ENCODE data around the gene HHAT. TPM values are rescaled to one million over a fixed set of nuclear protein-coding genes. Genes with fewer than 3 reads are reported as not detected.
"Not testable (repeated sequence)": the region's sequence is repeated elsewhere in the genome, so short reads cannot be mapped to it uniquely, and the experiment has no call there.

The HHAT gene
- total RNA-seq, 3 donors from 2014 or later = 3.8 to 31.6 (median 15.1) TPM

DNA sequence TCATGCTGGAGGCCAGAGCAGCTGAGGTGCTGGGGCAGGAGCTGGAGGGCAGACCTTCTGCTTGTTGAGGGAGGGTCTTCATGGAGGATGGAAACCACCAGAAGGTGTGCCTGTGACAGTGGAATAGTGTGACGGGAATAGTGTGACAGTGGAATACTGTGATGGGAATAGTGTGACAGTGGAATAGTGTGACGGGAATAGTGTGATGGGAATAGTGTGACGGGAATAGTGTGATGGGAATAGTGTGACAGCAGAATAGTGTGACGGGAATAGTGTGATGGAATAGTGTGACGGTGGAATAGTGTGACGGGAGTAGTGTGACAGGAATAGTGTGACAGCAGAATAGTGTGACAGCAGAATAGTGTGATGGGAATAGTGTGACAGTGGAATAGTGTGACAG is 325.1 kb downstream of the HHAT start:
- DNase-seq (ENCODE audit: low spot score in 2 of 2) = no peak
- TF ChIP-seq POLR2A (IDR thresholded peaks at IDR 0.05) (no peak), POLR2AphosphoS5 (IDR thresholded peaks at IDR 0.05) (no peak)
- TF ChIP-seq, protein P1, sequence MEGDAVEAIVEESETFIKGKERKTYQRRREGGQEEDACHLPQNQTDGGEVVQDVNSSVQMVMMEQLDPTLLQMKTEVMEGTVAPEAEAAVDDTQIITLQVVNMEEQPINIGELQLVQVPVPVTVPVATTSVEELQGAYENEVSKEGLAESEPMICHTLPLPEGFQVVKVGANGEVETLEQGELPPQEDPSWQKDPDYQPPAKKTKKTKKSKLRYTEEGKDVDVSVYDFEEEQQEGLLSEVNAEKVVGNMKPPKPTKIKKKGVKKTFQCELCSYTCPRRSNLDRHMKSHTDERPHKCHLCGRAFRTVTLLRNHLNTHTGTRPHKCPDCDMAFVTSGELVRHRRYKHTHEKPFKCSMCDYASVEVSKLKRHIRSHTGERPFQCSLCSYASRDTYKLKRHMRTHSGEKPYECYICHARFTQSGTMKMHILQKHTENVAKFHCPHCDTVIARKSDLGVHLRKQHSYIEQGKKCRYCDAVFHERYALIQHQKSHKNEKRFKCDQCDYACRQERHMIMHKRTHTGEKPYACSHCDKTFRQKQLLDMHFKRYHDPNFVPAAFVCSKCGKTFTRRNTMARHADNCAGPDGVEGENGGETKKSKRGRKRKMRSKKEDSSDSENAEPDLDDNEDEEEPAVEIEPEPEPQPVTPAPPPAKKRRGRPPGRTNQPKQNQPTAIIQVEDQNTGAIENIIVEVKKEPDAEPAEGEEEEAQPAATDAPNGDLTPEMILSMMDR (IDR thresholded peaks at IDR 0.05) = no peak
- Histone ChIP-seq H3K9me3 (no peaks in the 10 kb centered on the region), H3K27me3 (no peaks in the 10 kb centered on the region), H3K27ac (no peak overlapping the region), H3K4me1 (no peaks in the 10 kb centered on the region), H3K36me3 (no peaks in the 10 kb centered on the region), H3K4me3 (no peak overlapping the region)
- intact Hi-C loops (cut with DNase I; ENCODE audit: low total_unique reads) = no loop called here

DNA sequence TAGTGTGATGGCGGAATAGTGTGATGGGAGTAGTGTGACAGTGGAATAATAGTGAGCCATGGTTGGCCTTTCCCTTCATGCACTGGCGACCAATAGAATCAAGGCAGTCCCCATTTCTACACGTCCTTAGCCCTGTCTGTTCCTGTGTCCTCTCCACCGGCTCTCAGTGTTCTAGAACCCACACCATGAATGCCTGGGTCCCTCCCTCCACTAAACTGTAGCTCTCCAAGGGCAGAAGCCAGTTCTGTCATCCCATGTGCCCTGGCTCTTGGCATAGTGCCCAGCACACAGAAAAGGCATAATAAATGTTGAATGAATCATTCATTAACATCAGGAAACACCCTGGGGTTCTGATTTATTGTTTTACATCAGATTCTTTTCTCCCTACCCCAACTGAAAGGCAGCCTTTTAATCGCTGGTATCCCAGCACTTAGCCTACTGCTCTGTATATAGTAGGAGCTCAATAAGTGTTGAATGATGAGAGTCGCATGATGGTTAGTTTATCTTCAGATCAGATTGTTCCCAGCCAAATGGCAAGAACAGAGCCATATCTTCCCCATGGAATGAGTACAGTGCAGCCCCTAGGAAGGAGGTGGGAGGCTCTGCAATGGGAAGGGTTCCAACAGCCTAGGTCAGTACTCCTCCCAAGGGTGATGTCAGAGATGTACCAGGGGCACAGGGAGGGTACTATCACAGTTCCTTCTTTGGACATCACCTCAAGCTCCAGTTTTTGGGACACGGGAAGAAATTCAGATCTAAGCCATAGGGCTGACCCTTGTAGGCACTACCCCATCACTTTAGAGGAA is 325.7 kb downstream of the HHAT start:
- no peaks in the 10 kb centered on the region for H3K9me3 ChIP-seq
- no peaks in the 10 kb centered on the region for H3K27me3 ChIP-seq
- no peaks in the 10 kb centered on the region for H3K4me1 ChIP-seq
- TF ChIP-seq POLR2AphosphoS5 (IDR thresholded peaks at IDR 0.05) (no peak), POLR2A (IDR thresholded peaks at IDR 0.05) (no peak)
- TF ChIP-seq, protein P1 (IDR thresholded peaks at IDR 0.05) = no peak
- DNase-seq (ENCODE audit: low spot score in 2 of 2) = no peak
- no peak overlapping the region for H3K27ac ChIP-seq
- intact Hi-C loops (cut with DNase I; ENCODE audit: low total_unique reads) = no loop called here
- H3K36me3 ChIP-seq = no peaks in the 10 kb centered on the region
- H3K4me3 ChIP-seq = no peak overlapping the region

DNA sequence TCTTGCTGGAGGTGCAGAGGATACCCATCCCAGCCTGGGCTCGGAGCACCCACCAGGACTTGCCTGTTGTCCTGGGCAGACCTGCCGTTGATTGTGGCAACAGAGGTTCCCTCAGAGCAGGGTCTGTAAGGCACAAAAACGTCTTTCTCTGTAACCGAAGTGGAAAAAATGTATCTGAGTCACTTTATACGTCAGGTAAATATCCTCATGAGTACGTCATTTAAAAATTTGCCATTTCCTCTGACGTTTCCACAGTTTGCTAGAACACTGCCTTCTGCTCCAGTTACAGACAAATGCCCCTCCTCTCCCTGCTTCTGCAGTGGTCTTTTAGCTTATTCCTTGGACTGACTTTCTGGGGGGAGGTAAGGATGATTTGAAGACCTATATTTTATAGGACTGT is 326.8 kb downstream of the HHAT start:
- TF ChIP-seq, protein P1 (IDR thresholded peaks at IDR 0.05) = no peak
- no peak for TF ChIP-seq POLR2AphosphoS5 (IDR thresholded peaks at IDR 0.05)
- H3K4me1 ChIP-seq = no peaks in the 10 kb centered on the region
- no peak for DNase-seq (ENCODE audit: low spot score in 2 of 2)
- no peaks in the 10 kb centered on the region for H3K27me3 ChIP-seq
- H3K36me3 ChIP-seq = no peaks in the 10 kb centered on the region
- H3K4me3 ChIP-seq = no peak overlapping the region
- intact Hi-C loops (cut with DNase I; ENCODE audit: low total_unique reads) = no loop called here
- H3K9me3 ChIP-seq = no peaks in the 10 kb centered on the region
- H3K27ac ChIP-seq = no peak overlapping the region

DNA sequence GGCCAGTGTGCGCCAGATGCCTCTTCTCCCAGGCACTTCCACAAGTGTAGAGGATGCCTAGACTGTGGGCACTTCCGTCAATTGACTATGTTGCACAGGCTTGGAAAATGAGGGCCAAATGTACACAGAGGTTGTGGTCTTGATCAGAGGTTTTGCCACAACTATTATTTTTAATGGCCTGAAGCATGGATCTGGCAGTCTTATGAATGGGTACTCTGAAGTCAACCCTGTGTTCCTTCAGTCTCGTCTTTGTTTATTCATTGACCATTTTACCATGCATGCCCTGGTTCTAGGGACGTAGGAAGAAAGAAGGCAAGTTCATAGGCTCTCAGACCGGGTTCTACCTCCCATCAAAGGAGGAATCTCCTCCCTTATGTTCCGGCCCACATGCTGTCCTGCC is 329.1 kb downstream of the HHAT start:
- TF ChIP-seq POLR2A (IDR thresholded peaks at IDR 0.05) (no peak), POLR2AphosphoS5 (IDR thresholded peaks at IDR 0.05) (no peak)
- TF ChIP-seq, protein P1 (IDR thresholded peaks at IDR 0.05) = no peak
- intact Hi-C loops (cut with DNase I; ENCODE audit: low total_unique reads) = no loop called here
- Histone ChIP-seq H3K27me3 (no peaks in the 10 kb centered on the region), H3K4me1 (no peaks in the 10 kb centered on the region), H3K27ac (no peak overlapping the region), H3K9me3 (no peaks in the 10 kb centered on the region), H3K36me3 (no peaks in the 10 kb centered on the region), H3K4me3 (no peak overlapping the region)
- no peak for DNase-seq (ENCODE audit: low spot score in 2 of 2)

DNA sequence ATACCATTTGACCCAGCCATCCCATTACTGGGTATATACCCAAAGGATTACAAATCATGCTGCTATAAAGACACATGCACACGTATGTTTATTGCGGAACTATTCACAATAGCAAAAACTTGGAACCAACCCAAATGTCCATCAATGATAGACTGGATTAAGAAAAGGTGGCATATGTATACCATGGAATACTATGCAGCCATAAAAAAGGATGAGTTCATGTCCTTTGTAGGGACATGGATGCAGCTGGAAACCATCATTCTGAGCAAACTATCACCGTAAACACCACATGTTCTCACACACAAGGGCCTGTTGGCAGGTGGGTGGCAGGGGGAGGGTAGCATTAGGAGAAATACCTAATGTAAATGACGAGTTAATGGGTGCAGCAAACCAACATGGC is 332.8 kb downstream of the HHAT start:
- H3K27me3 ChIP-seq; H3K4me1 ChIP-seq; H3K4me3 ChIP-seq; DNase-seq (ENCODE audit: low spot score in 2 of 2); H3K9me3 ChIP-seq; H3K27ac ChIP-seq; intact Hi-C loops (cut with DNase I; ENCODE audit: low total_unique reads); H3K36me3 ChIP-seq: not testable (repeated sequence)

Measured in breast epithelium (tissue), 4 donors.